GM18519 (cell line): ENCODE results near the gene SELENOF.
"Not testable (repeated sequence)": the region's sequence is repeated elsewhere in the genome, so short reads cannot be mapped to it uniquely, and the experiment has no call there.

ENCODE experiments used
- ATAC-seq: cut with Tn5 transposase; IDR thresholded peaks from one replicate; pipeline ENCODE4 v1.9.1; 2021; ENCODE audit warnings: mild to moderate bottlenecking, moderate library complexity; ENCODE audit not compliant: unreplicated experiment, low FRiP score

Gene SELENOF

DNA sequence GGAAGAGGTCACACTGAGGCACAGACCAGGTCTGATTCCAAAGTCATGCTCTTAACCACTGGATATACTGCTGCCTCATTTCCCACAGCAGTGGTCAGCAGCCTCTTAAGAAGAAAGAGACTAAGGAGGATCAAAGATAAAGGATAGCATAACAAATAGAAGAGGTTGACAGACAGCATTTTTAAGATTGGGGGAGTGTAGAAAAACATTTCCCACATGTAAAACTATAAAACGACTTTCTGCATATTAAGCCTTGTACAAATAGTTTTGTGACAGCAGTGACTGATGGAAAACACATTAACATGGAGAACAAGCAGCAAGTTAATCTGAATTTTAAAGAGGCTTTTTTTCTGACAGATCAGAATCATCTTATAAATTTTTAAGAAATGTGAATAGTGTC, 92.0 kb downstream of the SELENOF start:
- no peak for ATAC-seq

DNA sequence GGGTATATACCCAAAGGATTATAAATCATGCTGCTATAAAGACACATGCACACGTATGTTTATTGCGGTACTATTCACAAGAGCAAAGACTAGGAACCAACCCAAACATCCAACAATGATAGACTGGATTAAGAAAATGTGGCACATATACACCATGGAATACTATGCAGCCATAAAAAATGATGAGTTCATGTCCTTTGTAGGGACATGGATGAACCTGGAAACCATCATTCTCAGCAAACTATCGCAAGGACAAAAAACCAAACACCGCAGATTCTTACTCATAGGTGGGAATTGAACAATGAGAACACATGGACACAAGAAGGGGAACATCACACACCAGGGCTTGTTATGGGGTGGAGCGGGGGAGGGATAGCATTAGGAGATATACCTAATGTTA, 94.0 kb downstream of the SELENOF start:
- not testable (repeated sequence) for ATAC-seq

DNA sequence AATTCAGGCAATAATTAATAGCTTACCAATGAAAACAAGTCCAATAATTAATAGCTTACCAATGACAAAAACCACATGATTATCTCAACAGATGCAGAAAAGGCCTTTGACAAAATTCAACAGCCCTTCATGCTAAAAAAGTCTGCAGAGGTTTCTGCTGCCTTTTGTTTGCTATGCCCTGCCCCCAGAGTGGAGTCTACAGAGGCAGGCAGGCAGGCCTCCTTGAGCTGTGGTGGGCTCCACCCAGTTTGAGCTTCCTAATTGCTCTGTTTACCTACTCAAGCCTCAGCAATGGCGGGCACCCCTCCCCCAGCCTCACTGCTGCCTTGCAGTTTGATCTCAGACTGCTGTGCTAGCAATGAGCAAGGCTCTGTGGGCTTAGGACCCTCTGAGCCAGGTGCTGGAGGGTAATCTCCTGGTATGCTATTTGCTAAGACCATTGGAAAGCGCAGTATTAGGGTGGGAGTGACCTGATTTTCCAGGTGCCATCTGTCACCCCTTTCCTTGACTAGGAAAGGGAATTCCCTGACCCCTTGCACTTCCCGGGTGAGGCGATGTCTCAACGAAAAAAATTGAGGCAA, 96.6 kb downstream of the SELENOF start:
- ATAC-seq = not testable (repeated sequence)

DNA sequence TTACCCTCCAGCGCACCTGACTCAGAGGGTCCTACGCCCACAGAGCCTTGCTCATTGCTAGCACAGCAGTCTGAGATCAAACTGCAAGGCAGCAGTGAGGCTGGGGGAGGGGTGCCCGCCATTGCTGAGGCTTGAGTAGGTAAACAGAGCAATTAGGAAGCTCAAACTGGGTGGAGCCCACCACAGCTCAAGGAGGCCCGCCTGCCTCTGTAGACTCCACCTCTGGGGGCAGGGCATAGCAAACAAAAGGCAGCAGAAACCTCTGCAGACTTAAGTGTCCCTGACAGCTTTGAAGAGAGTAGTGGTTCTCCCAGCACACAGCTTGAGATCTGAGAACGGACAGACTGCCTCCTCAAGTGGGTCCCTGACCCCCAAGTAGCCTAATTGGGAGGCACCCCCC, 99.8 kb downstream of the SELENOF start:
- not testable (repeated sequence) for ATAC-seq
